Testis (tissue), 3 donors: ENCODE results near the gene PRKCZ. TPM values are rescaled to one million over a fixed set of nuclear protein-coding genes. Genes with fewer than 3 reads are reported as not detected.

Experiments
- DNase-seq: peaks from one replicate; pipeline ENCODE4 v3.0.0-alpha.2; 2019
- H3K27ac ChIP-seq, 2 donors: fragments of 200-600 bp; sonication (generic); one replicate each; pipeline ENCODE4 v1.5.1; 2019
- H3K27me3 ChIP-seq: fragments of 200-600 bp; sonication (generic); one replicate; pipeline ENCODE4 v1.5.1; 2019
- H3K36me3 ChIP-seq: fragments of 200-600 bp; sonication (generic); one replicate; pipeline ENCODE4 v1.5.1; 2017; ENCODE audit warnings: low read depth; ENCODE audit errors: missing control alignments
- H3K4me1 ChIP-seq: fragments of 200-600 bp; sonication (generic); one replicate; pipeline ENCODE4 v1.5.1; 2019
- H3K4me3 ChIP-seq, 2 donors: fragments of 200-600 bp; sonication (generic); one replicate each; pipeline ENCODE4 v1.5.1; 2017 to 2019
- H3K9me3 ChIP-seq: fragments of 200-600 bp; sonication (generic); one replicate; pipeline ENCODE4 v1.5.1; 2017
- POLR2A ChIP-seq: fragments of 450-650 bp; IDR thresholded peaks from one replicate; pipeline ENCODE4 v1.6.1; 2017; ENCODE audit warnings: antibody characterized with exemption, mild to moderate bottlenecking, moderate library complexity
- WGBS, 2 donors: methylation state at CpG; one replicate each; pipeline ENCODE4 v1.1.5; 2018; 5-methylcytosine and 5-hydroxymethylcytosine counted together
- intact Hi-C: fragments of 100-400 bp; cut with DNase I; formaldehyde crosslinking; loops from one replicate; pipeline ENCODE4 v1.15.1; 2023; ENCODE audit warnings: low total_unique reads
- polyA plus RNA-seq: library from polyadenylated mRNA; stranded (reverse); fragments of 350-450 nt; fragmentation: Illumina TruSeq; extraction: RNeasy Lipid Tissue Mini Kit (QIAGEN cat#74804); gene quantifications from one replicate; pipeline ENCODE4 v1.2.3, GENCODE V29; 2014; ENCODE audit warnings: low read depth, low replicate concordance; ENCODE audit not compliant: insufficient read depth
- total RNA-seq, 2 donors: library from RNA; depleted of rRNA; stranded (reverse); fragments of >200 nt; gene quantifications; one replicate each; pipeline ENCODE4 v1.2.3, GENCODE V29; 2016
- TF ChIP-seq, protein P1 (sequence below), 3 experiments: fragments of 450-650 bp in 2 of 3; fragments of 200-600 bp in 1 of 3; sonication (generic) in 1 of 3; IDR thresholded peaks; one replicate each; pipeline ENCODE4 v1.5.1; 2016 to 2019; ENCODE audit warnings: antibody characterized with exemption in 3 of 3, mild to moderate bottlenecking in 2 of 3, moderate library complexity in 1 of 3

The PRKCZ gene
- total and polyA plus RNA-seq, 3 donors from 2014 or later, result 86.4 to 142 (median 123) TPM

DNA sequence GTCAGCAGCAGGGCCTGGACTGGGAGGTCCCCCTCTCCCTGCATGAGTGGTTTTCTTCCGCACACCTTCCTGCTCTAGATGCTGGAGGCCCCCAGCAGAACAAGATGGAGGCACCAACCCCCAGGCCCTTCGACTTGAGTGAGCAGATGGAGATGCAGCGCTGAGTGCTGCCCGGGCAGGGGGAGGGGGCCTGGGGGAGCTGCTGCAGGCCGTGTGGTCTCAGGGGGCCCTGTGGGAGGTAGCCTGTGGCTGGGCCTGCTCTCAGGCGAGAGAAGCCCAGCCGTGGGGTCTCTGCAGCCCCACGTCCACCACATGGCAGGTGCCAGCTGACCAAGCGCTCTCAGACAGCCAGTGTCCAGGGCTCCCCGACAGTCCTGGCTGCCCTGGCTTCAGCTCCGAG lies 145.6 kb downstream of the PRKCZ start:
- Histone ChIP-seq H3K27me3 (no peaks in the 10 kb centered on the region), H3K27ac (peak overlapping the region; percentile 92 to 93), H3K4me1 (peaks cover 39% of the 10 kb centered on the region), H3K36me3 (no peaks in the 10 kb centered on the region), H3K4me3 (no peak overlapping the region), H3K9me3 (no peaks in the 10 kb centered on the region)
- no peak for DNase-seq
- intact Hi-C loops, result loop anchor here (5.0 kb wide), 1 partner anchor 187 kb away; no protein-coding TSS in a partner anchor
- 59% methylated on average over 11 of the region's 11 CpGs; no CpG with 5 or more reads in 1 of the 2 donors for WGBS, 2 donors
- no peak for TF ChIP-seq POLR2A
- TF ChIP-seq, protein P1, sequence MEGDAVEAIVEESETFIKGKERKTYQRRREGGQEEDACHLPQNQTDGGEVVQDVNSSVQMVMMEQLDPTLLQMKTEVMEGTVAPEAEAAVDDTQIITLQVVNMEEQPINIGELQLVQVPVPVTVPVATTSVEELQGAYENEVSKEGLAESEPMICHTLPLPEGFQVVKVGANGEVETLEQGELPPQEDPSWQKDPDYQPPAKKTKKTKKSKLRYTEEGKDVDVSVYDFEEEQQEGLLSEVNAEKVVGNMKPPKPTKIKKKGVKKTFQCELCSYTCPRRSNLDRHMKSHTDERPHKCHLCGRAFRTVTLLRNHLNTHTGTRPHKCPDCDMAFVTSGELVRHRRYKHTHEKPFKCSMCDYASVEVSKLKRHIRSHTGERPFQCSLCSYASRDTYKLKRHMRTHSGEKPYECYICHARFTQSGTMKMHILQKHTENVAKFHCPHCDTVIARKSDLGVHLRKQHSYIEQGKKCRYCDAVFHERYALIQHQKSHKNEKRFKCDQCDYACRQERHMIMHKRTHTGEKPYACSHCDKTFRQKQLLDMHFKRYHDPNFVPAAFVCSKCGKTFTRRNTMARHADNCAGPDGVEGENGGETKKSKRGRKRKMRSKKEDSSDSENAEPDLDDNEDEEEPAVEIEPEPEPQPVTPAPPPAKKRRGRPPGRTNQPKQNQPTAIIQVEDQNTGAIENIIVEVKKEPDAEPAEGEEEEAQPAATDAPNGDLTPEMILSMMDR (IDR thresholded peaks at IDR 0.05), result no peak

DNA sequence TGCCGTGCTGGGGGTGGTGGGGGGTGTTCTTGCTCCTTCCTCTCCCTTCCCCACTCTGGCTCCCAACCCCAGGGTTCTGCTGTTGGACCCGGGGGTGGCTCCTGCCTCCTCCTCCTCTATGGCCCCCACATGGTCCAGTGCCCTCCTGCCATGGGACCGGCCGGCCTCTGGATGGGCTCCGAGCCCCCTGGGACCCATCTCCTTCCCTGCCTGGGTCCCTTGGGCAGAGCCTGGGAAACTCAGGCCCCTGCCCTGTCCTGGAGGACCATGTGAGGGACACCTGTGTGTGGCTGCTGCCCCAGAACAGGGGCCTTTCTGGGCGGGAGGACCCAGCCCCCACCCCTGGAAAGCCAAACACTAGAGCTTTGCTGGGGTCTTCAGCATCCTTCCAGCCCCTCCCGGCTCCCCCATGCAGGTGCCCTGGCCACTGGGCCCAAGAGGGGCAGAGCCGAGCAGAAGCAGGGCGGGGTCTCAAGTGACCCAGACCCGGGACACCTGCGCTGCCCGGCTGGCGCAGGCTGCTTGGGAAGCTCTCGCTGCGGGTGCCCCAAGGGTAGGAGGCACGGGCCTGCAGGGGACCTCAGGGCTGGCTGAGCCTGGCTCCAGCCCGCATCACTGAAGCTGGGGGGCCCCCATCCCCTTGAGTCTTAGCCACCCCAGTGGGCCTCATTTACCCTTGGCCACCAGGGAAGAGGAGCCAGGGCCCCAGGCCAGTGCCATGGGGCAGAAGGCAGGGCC lies 146.9 kb downstream of the PRKCZ start:
- Histone ChIP-seq H3K27me3 (no peaks in the 10 kb centered on the region), H3K4me1 (peaks cover 29% of the 10 kb centered on the region), H3K4me3 (no peak overlapping the region), H3K27ac (no peak overlapping the region), H3K36me3 (no peaks in the 10 kb centered on the region), H3K9me3 (no peaks in the 10 kb centered on the region)
- WGBS, 2 donors, result 92 to 96% methylated on average over 4 to 14 of the region's 17 CpGs
- no peak for DNase-seq
- intact Hi-C loops, result loop anchor here (5.0 kb wide), 1 partner anchor 185 kb away; no protein-coding TSS in a partner anchor
- TF ChIP-seq POLR2A, result no peak
- TF ChIP-seq, protein P1 (IDR thresholded peaks at IDR 0.05), result no peak

DNA sequence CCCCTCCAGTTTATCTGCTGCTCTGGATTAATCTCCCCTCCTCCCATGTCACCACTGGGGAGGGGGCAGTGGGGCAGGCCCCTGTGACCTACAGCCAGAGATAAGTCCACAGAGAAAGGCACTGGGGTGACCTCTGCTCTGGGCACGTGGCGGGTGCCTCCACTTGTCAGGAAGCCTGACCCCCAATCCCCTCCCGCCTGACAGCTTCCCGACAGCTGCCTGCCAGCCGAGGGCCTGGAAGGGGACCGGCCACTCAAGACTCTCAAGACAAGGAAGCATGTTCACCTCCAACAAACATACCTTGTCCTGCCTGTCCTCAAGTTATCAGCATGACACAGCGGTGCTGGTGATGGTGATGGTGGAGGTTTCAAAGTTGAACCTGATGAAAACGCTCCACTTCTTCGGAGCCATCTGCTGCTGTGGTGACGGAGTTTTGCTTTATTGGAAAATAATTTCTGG lies 147.5 kb downstream of the PRKCZ start:
- no peak for DNase-seq
- 90 to 91% methylated on average over 9 to 10 of the region's 10 CpGs for WGBS, 2 donors
- no peak overlapping the region for H3K27ac ChIP-seq
- no peaks in the 10 kb centered on the region for H3K27me3 ChIP-seq
- H3K36me3 ChIP-seq, result no peaks in the 10 kb centered on the region
- H3K4me3 ChIP-seq, result no peak overlapping the region
- TF ChIP-seq POLR2A, result no peak
- TF ChIP-seq, protein P1 (IDR thresholded peaks at IDR 0.05), result no peak
- peaks cover 24% of the 10 kb centered on the region for H3K4me1 ChIP-seq
- H3K9me3 ChIP-seq, result no peaks in the 10 kb centered on the region
- intact Hi-C loops, result loop anchor here (5.0 kb wide), 1 partner anchor 185 kb away; no protein-coding TSS in a partner anchor

GRCh38 chr1:2198571-2198970 lies 148.4 kb downstream of the PRKCZ start:
- TF ChIP-seq, protein P1 (IDR thresholded peaks at IDR 0.05), result no peak
- no peak for TF ChIP-seq POLR2A
- peak overlapping the region; percentile 74 to 78 for H3K27ac ChIP-seq
- no peak overlapping the region for H3K4me3 ChIP-seq
- intact Hi-C loops, result loop anchor here (5.0 kb wide), 1 partner anchor 184 kb away; no protein-coding TSS in a partner anchor
- no peaks in the 10 kb centered on the region for H3K36me3 ChIP-seq
- peaks cover 18% of the 10 kb centered on the region for H3K4me1 ChIP-seq
- WGBS, 2 donors, result 79 to 86% methylated on average over 4 to 11 of the region's 11 CpGs
- no peaks in the 10 kb centered on the region for H3K9me3 ChIP-seq
- H3K27me3 ChIP-seq, result no peaks in the 10 kb centered on the region
- DNase-seq, result no peak
